GM12878 (cell line): ENCODE data around the gene HSPB8.

Experiments used
- BACH1 ChIP-seq: fragments of 450-650 bp; IDR thresholded peaks from 2 replicates; pipeline ENCODE4 v1.6.1; 2017; ENCODE audit warnings: mild to moderate bottlenecking, borderline replicate concordance
- EP300 ChIP-seq, 2 experiments: fragments of 150-350 bp in 1 of 2; IDR thresholded peaks; 2 replicates each; pipeline ENCODE4 v1.6.1; 2011 to 2012; ENCODE audit warnings: low read depth in 2 of 2, low read length in 2 of 2, borderline replicate concordance in 1 of 2, improper control_type of control experiment in 1 of 2, inconsistent platforms in 1 of 2; ENCODE audit not compliant: control insufficient read depth in 1 of 2
- RB1 ChIP-seq: fragments of 450-650 bp; formaldehyde crosslinking; IDR thresholded peaks from 2 replicates; pipeline ENCODE4 v1.6.1; 2017; ENCODE audit warnings: mild to moderate bottlenecking, borderline replicate concordance
- RFX5 ChIP-seq: IDR thresholded peaks from 2 replicates; pipeline ENCODE4 v1.6.1; 2011; ENCODE audit warnings: low read depth, low read length, improper control_type of control experiment
- SP1 ChIP-seq: IDR thresholded peaks from one replicate; pipeline ENCODE4 v1.6.1; 2011; ENCODE audit warnings: low read depth, low read length
- SREBF1 ChIP-seq: IDR thresholded peaks from 2 replicates; pipeline ENCODE4 v1.6.1; 2012; ENCODE audit warnings: mild to moderate bottlenecking, low read length
- SUZ12 ChIP-seq: fragments of 200-600 bp; sonication (generic); IDR thresholded peaks from one replicate; pipeline ENCODE4 v1.6.1; 2018; ENCODE audit warnings: antibody characterized with exemption, mild to moderate bottlenecking; ENCODE audit not compliant: unreplicated experiment
- TCF12 ChIP-seq: IDR thresholded peaks from 2 replicates; pipeline ENCODE4 v1.6.1; 2011; ENCODE audit warnings: low read depth, mild to moderate bottlenecking, low read length

- TF ChIP-seq TCF12 (no peak), EP300 (IDR thresholded peaks at IDR 0.05; ENCODE audit: borderline replicate concordance in 1 of 2, control insufficient read depth in 1 of 2, low read depth in 2 of 2, low read length in 2 of 2) (no peak), BACH1 (no peak), SUZ12 (no peak), RFX5 (no peak), SREBF1 (no peak), SP1 (no peak), RB1 (no peak)
Observed at GRCh38 chr12:119157978-119158377, 20.8 kb upstream of the HSPB8 start.
